Measurements from ENCODE around the gene ZSWIM3. TPM values are rescaled to one million over a fixed set of nuclear protein-coding genes. Genes with fewer than 3 reads are reported as not detected.

ZSWIM3 gene
- polyA plus RNA-seq, 1 donor from 2014 or later, result 14.3 TPM

DNA sequence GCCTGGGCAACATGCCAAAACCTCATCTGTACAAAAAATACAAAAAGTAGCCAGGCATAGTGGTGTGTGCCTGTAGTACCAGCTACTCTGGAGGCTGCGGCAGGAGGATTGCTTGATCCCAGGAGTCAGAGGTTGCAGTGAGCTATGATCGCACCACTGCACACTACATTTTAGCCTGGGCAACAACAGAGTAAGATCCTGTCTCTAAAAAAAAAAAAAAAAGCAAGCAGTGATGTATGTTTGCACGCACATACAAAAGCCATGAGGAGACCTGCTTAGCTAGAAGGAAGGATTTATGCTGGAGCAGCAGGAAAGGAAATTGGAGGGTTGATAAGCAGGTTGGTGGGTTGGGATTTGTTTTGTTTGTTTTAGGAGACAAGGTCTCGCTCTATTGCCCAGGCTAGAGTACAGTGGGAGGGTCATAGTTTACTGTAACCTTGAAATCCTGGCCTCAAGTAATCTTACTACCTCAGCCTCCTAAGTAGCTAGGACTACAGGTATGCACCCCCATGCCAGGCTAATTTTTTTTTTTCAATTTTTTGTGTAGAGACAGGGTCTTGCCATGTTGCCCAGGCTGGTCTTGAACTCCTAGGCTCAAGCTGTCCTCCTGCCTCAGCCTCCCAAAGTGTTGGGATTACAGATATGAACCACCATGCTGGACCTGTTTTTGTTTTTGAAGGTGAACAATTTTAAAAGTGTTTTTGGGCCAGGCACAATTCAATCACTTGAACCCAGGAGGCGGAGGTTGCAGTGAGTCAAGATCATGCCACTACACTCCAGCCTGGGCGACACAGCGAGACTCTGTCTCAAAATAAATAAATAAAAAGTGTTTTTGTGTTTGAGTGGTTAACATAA, 4.0 kb downstream of the ZSWIM3 start:
- Histone ChIP-seq H3K27ac (ENCODE audit: low read length) (no peak overlapping the region), H3K27me3 (ENCODE audit: insufficient read depth, low read depth, low read length) (no peaks in the 10 kb centered on the region), H3K4me3 (ENCODE audit: low read length) (no peak overlapping the region), H3K4me2 (ENCODE audit: low read length) (no peak overlapping the region), H3K9me2 (ENCODE audit: insufficient read depth, low read length) (no peaks in the 10 kb centered on the region), H3K9me3 (ENCODE audit: low read length) (no peaks in the 10 kb centered on the region), H3K79me2 (replicated peaks; ENCODE audit: insufficient read depth, low read length) (peaks cover 19% of the 10 kb centered on the region), H3K9ac (ENCODE audit: low read length) (no peak overlapping the region), H3F3A (ENCODE audit: insufficient read depth, low read length, poor library complexity, severe bottlenecking) (no peaks in the 10 kb centered on the region), H3K36me3 (ENCODE audit: insufficient read depth, low read length) (no peaks in the 10 kb centered on the region), H2AFZ (ENCODE audit: low read depth, low read length) (no peak overlapping the region), H4K20me1 (ENCODE audit: insufficient read depth) (no peaks in the 10 kb centered on the region)
- no peak for TF ChIP-seq MXI1 (conservative IDR thresholded peaks at IDR 0.05; ENCODE audit: poor library complexity, severe bottlenecking)
- TF ChIP-seq, protein P1, sequence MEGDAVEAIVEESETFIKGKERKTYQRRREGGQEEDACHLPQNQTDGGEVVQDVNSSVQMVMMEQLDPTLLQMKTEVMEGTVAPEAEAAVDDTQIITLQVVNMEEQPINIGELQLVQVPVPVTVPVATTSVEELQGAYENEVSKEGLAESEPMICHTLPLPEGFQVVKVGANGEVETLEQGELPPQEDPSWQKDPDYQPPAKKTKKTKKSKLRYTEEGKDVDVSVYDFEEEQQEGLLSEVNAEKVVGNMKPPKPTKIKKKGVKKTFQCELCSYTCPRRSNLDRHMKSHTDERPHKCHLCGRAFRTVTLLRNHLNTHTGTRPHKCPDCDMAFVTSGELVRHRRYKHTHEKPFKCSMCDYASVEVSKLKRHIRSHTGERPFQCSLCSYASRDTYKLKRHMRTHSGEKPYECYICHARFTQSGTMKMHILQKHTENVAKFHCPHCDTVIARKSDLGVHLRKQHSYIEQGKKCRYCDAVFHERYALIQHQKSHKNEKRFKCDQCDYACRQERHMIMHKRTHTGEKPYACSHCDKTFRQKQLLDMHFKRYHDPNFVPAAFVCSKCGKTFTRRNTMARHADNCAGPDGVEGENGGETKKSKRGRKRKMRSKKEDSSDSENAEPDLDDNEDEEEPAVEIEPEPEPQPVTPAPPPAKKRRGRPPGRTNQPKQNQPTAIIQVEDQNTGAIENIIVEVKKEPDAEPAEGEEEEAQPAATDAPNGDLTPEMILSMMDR (IDR thresholded peaks at IDR 0.05; ENCODE audit: poor library complexity, severe bottlenecking), result no peak
- TF ChIP-seq, protein P2, sequence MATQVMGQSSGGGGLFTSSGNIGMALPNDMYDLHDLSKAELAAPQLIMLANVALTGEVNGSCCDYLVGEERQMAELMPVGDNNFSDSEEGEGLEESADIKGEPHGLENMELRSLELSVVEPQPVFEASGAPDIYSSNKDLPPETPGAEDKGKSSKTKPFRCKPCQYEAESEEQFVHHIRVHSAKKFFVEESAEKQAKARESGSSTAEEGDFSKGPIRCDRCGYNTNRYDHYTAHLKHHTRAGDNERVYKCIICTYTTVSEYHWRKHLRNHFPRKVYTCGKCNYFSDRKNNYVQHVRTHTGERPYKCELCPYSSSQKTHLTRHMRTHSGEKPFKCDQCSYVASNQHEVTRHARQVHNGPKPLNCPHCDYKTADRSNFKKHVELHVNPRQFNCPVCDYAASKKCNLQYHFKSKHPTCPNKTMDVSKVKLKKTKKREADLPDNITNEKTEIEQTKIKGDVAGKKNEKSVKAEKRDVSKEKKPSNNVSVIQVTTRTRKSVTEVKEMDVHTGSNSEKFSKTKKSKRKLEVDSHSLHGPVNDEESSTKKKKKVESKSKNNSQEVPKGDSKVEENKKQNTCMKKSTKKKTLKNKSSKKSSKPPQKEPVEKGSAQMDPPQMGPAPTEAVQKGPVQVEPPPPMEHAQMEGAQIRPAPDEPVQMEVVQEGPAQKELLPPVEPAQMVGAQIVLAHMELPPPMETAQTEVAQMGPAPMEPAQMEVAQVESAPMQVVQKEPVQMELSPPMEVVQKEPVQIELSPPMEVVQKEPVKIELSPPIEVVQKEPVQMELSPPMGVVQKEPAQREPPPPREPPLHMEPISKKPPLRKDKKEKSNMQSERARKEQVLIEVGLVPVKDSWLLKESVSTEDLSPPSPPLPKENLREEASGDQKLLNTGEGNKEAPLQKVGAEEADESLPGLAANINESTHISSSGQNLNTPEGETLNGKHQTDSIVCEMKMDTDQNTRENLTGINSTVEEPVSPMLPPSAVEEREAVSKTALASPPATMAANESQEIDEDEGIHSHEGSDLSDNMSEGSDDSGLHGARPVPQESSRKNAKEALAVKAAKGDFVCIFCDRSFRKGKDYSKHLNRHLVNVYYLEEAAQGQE (IDR thresholded peaks at IDR 0.05; ENCODE audit: borderline replicate concordance), result no peak

DNA sequence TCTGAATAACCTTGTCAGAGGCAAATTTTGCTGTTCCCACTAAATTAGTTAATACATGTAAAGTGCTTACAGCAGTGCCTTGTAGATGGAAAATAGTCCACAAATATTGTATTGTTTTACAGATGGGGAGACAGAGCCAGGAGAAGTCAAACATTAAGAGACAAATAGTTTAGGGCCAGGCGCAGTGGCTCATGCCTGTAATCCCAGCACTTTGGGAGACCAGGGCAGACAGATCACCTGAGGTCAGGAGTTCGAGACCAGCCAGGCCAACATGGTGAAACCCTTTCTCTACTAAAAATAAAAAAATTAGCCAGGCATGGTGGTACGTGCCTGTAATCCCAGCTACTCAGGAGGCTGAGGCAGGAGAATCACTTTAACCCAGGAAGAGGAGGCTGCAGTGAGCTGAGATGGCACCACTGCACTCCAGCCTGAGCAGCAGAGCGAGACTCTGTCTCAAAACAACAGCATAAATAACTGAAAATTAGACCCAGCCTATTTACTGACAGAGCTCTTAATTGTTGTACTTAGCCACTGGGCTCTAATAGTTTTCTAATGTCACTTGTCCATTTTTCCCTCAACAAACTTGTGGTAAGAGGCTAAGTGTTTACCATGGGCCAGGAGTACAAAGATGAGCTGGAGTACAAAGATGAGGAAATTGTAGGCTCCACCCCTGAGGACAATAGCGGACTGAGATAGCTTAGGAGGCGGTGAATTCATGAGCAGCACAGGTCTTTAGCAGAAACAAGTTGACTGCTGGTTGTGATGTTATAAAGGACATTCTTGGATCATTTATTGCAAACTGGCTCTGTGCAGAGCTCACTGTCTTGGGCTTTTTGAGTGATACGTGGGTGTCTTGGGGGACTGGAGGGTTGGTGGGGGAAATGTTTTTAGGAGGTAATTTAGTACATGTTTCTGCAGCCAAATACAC, 6.4 kb downstream of the ZSWIM3 start:
- Histone ChIP-seq H3K79me2 (replicated peaks; ENCODE audit: insufficient read depth, low read length) (peaks cover 5% of the 10 kb centered on the region), H3K27me3 (ENCODE audit: insufficient read depth, low read depth, low read length) (no peaks in the 10 kb centered on the region), H3K4me2 (ENCODE audit: low read length) (no peak overlapping the region), H3K9me3 (ENCODE audit: low read length) (no peaks in the 10 kb centered on the region), H3F3A (ENCODE audit: insufficient read depth, low read length, poor library complexity, severe bottlenecking) (no peaks in the 10 kb centered on the region), H3K4me3 (ENCODE audit: low read length) (no peak overlapping the region), H3K36me3 (ENCODE audit: insufficient read depth, low read length) (no peaks in the 10 kb centered on the region), H3K9ac (ENCODE audit: low read length) (no peak overlapping the region), H3K27ac (ENCODE audit: low read length) (no peak overlapping the region), H4K20me1 (ENCODE audit: insufficient read depth) (no peaks in the 10 kb centered on the region), H3K9me2 (ENCODE audit: insufficient read depth, low read length) (no peaks in the 10 kb centered on the region), H2AFZ (ENCODE audit: low read depth, low read length) (no peak overlapping the region)
- TF ChIP-seq, protein P2 (IDR thresholded peaks at IDR 0.05; ENCODE audit: borderline replicate concordance), result no peak
- TF ChIP-seq TAF1 (IDR thresholded peaks at IDR 0.05; ENCODE audit: low read depth), result no peak
- TF ChIP-seq EZH2 (IDR thresholded peaks at IDR 0.05; ENCODE audit: borderline replicate concordance, insufficient read depth, low read length, poor library complexity, severe bottlenecking), result no peak
- TF ChIP-seq SMC3 (conservative IDR thresholded peaks at IDR 0.05; ENCODE audit: poor library complexity), result no peak
- no peak for TF ChIP-seq EP300 (conservative IDR thresholded peaks at IDR 0.05; ENCODE audit: poor library complexity, severe bottlenecking)
- no peak for TF ChIP-seq RAD21 (conservative IDR thresholded peaks at IDR 0.05)
- no peak for TF ChIP-seq MXI1 (conservative IDR thresholded peaks at IDR 0.05; ENCODE audit: poor library complexity, severe bottlenecking)
- TF ChIP-seq POLR2AphosphoS5 (IDR thresholded peaks at IDR 0.05), result no peak

All from neural cell (in vitro differentiated cells).